Upper lobe of left lung (tissue), 4 donors: ENCODE measurements around the gene ASTN1.

Source experiments
- CTCF ChIP-seq, 6 experiments: fragments of 450-650 bp in 4 of 6; fragments of 200-600 bp in 2 of 6; sonication (generic) in 2 of 6; IDR thresholded peaks; one replicate each; pipeline ENCODE4 v1.5.1; 2016 to 2019; ENCODE audit warnings: antibody characterized with exemption in 6 of 6
- EP300 ChIP-seq, 4 donors: sonication (generic); formaldehyde crosslinking; IDR thresholded peaks; one replicate each; pipeline ENCODE4 v1.5.1; 2017; ENCODE audit warnings: antibody characterized with exemption in 4 of 4, control low read depth in 2 of 4
- POLR2A ChIP-seq, 4 donors: fragments of 450-650 bp; IDR thresholded peaks; one replicate each; pipeline ENCODE4 v1.5.1; 2016 to 2017; ENCODE audit warnings: antibody characterized with exemption in 4 of 4, mild to moderate bottlenecking in 2 of 4

- no peak for TF ChIP-seq POLR2A (IDR thresholded peaks at IDR 0.05)
- no peak for TF ChIP-seq CTCF (IDR thresholded peaks at IDR 0.05)
- no peak for TF ChIP-seq EP300 (IDR thresholded peaks at IDR 0.05)
Measured at GRCh38 chr1:176820391-176821031, 344.0 kb downstream of the ASTN1 start.
